Duodenal mucosa (tissue), 2 donors: ENCODE results near the gene GNE.
"Not testable (repeated sequence)": the region's sequence is repeated elsewhere in the genome, so short reads cannot be mapped to it uniquely, and the experiment has no call there.

Experiments used
- H3K27ac ChIP-seq: one replicate; pipeline ENCODE4 v1.7.0; 2013; ENCODE audit warnings: low read depth, low read length
- H3K27me3 ChIP-seq, 2 donors: one replicate each; pipeline ENCODE4 v1.7.0; 2013; ENCODE audit warnings: low read length in 2 of 2, control low read depth in 1 of 2; ENCODE audit not compliant: insufficient read depth in 2 of 2, control insufficient read depth in 1 of 2
- H3K36me3 ChIP-seq, 2 donors: one replicate each; pipeline ENCODE4 v1.7.0; 2013; ENCODE audit warnings: low read length in 2 of 2, control low read depth in 1 of 2; ENCODE audit not compliant: insufficient read depth in 2 of 2, control insufficient read depth in 1 of 2
- H3K4me1 ChIP-seq, 2 donors: one replicate each; pipeline ENCODE4 v1.7.0; 2013; ENCODE audit warnings: low read length in 2 of 2, control low read depth in 1 of 2; ENCODE audit not compliant: insufficient read depth in 2 of 2, control insufficient read depth in 1 of 2
- H3K4me3 ChIP-seq, 2 donors: one replicate each; pipeline ENCODE4 v1.7.0; 2013; ENCODE audit warnings: low read length in 2 of 2, low read depth in 1 of 2
- H3K9ac ChIP-seq, 2 donors: one replicate each; pipeline ENCODE4 v1.7.0; 2013; ENCODE audit warnings: low read length in 2 of 2, low read depth in 1 of 2
- H3K9me3 ChIP-seq, 2 donors: one replicate each; pipeline ENCODE4 v1.7.0; 2013; ENCODE audit warnings: low read length in 2 of 2, control low read depth in 1 of 2; ENCODE audit not compliant: control insufficient read depth in 1 of 2

The GNE gene

GRCh38 chr9:36245906-36246305, 12.3 kb downstream of the GNE start:
- Histone ChIP-seq H3K9me3 (no peaks in the 10 kb centered on the region), H3K4me1 (no peaks in the 10 kb centered on the region), H3K27ac (no peak overlapping the region), H3K4me3 (no peak overlapping the region), H3K36me3 (peaks cover 8 to 16% of the 10 kb centered on the region in 2 donors), H3K9ac (no peak overlapping the region), H3K27me3 (no peaks in the 10 kb centered on the region)

GRCh38 chr9:36239675-36240074, 18.6 kb downstream of the GNE start:
- not testable (repeated sequence) for H3K4me1 ChIP-seq, H3K9ac ChIP-seq, H3K27me3 ChIP-seq, H3K36me3 ChIP-seq, H3K27ac ChIP-seq, H3K9me3 ChIP-seq, H3K4me3 ChIP-seq

GRCh38 chr9:36239205-36239604, 19.0 kb downstream of the GNE start:
- peaks cover 7 to 10% of the 10 kb centered on the region in 2 donors for H3K36me3 ChIP-seq
- H3K9ac ChIP-seq, H3K4me1 ChIP-seq, H3K27me3 ChIP-seq, H3K9me3 ChIP-seq, H3K4me3 ChIP-seq, H3K27ac ChIP-seq: not testable (repeated sequence)

GRCh38 chr9:36237230-36237629, 21.0 kb downstream of the GNE start:
- H3K4me3 ChIP-seq = no peak overlapping the region
- no peaks in the 10 kb centered on the region for H3K27me3 ChIP-seq
- peaks cover 12 to 16% of the 10 kb centered on the region in 2 donors for H3K36me3 ChIP-seq
- H3K4me1 ChIP-seq = no peaks in the 10 kb centered on the region
- H3K9ac ChIP-seq = no peak overlapping the region
- no peaks in the 10 kb centered on the region for H3K9me3 ChIP-seq
- H3K27ac ChIP-seq = no peak overlapping the region

- peaks cover 31 to 68% of the 10 kb centered on the region in 2 donors for H3K36me3 ChIP-seq
- H3K9ac ChIP-seq = no peak overlapping the region
- H3K27ac ChIP-seq = no peak overlapping the region
- no peaks in the 10 kb centered on the region for H3K27me3 ChIP-seq
- H3K9me3 ChIP-seq = peaks cover 0 to 5% of the 10 kb centered on the region in 2 donors
- H3K4me1 ChIP-seq = no peaks in the 10 kb centered on the region
- H3K4me3 ChIP-seq = no peak overlapping the region
These were observed 35.8 kb downstream of the GNE start for GRCh38 chr9:36222449-36222848.

- Histone ChIP-seq H3K4me1 (no peaks in the 10 kb centered on the region), H3K36me3 (peaks cover 28 to 69% of the 10 kb centered on the region in 2 donors), H3K27me3 (no peaks in the 10 kb centered on the region), H3K9me3 (peaks cover 0 to 5% of the 10 kb centered on the region in 2 donors), H3K4me3 (no peak overlapping the region), H3K27ac (no peak overlapping the region), H3K9ac (no peak overlapping the region)
These were observed 36.6 kb downstream of the GNE start for GRCh38 chr9:36221667-36222066.

GRCh38 chr9:36218411-36218901, 39.8 kb downstream of the GNE start:
- H3K4me3 ChIP-seq = no peak overlapping the region
- no peak overlapping the region for H3K9ac ChIP-seq
- no peaks in the 10 kb centered on the region for H3K4me1 ChIP-seq
- H3K27ac ChIP-seq = no peak overlapping the region
- no peaks in the 10 kb centered on the region for H3K27me3 ChIP-seq
- H3K9me3 ChIP-seq = peaks cover 0 to 5% of the 10 kb centered on the region in 2 donors
- peaks cover 26 to 77% of the 10 kb centered on the region in 2 donors for H3K36me3 ChIP-seq

GRCh38 chr9:36218011-36218410, 40.2 kb downstream of the GNE start:
- no peaks in the 10 kb centered on the region for H3K27me3 ChIP-seq
- no peak overlapping the region for H3K4me3 ChIP-seq
- H3K36me3 ChIP-seq = peaks cover 22 to 77% of the 10 kb centered on the region in 2 donors
- no peaks in the 10 kb centered on the region for H3K4me1 ChIP-seq
- no peak overlapping the region for H3K27ac ChIP-seq
- H3K9me3 ChIP-seq = peaks cover 0 to 5% of the 10 kb centered on the region in 2 donors
- H3K9ac ChIP-seq = no peak overlapping the region

GRCh38 chr9:36217256-36217968, 40.8 kb downstream of the GNE start:
- no peak overlapping the region for H3K9ac ChIP-seq
- H3K4me3 ChIP-seq = no peak overlapping the region
- H3K4me1 ChIP-seq = no peaks in the 10 kb centered on the region
- H3K27me3 ChIP-seq = no peaks in the 10 kb centered on the region
- H3K27ac ChIP-seq = no peak overlapping the region
- H3K36me3 ChIP-seq = peaks cover 22 to 77% of the 10 kb centered on the region in 2 donors
- H3K9me3 ChIP-seq = peaks cover 0 to 1% of the 10 kb centered on the region in 2 donors

GRCh38 chr9:36214571-36214970, 43.7 kb downstream of the GNE start:
- H3K36me3 ChIP-seq = peaks cover 29 to 81% of the 10 kb centered on the region in 2 donors
- no peaks in the 10 kb centered on the region for H3K9me3 ChIP-seq
- no peaks in the 10 kb centered on the region for H3K27me3 ChIP-seq
- H3K4me1 ChIP-seq = no peaks in the 10 kb centered on the region
- H3K9ac ChIP-seq = no peak overlapping the region
- no peak overlapping the region for H3K4me3 ChIP-seq
- H3K27ac ChIP-seq = no peak overlapping the region
